Loucy (cell line): ENCODE measurements around the gene EPB41L1.

Source experiments
- H2AFZ ChIP-seq: fragments of 200-600 bp; sonication (generic); 2 replicates; pipeline ENCODE4 v1.6.0; 2016; ENCODE audit warnings: antibody characterized with exemption, mild to moderate bottlenecking, low read length, moderate library complexity
- H3F3A ChIP-seq: fragments of 200-600 bp; 2 replicates; pipeline ENCODE4 v1.6.0; 2016; ENCODE audit warnings: antibody characterized with exemption, low read depth, mild to moderate bottlenecking
- H3K27me3 ChIP-seq: fragments of 200-600 bp; sonication (generic); 2 replicates; pipeline ENCODE4 v1.6.1; 2014; ENCODE audit warnings: low read length, mild to moderate bottlenecking; ENCODE audit not compliant: insufficient read depth, poor library complexity, severe bottlenecking
- H3K36me3 ChIP-seq: fragments of 200-600 bp; sonication (generic); 2 replicates; pipeline ENCODE4 v1.6.1; 2016; ENCODE audit warnings: low read length; ENCODE audit not compliant: insufficient read depth
- H3K4me1 ChIP-seq: fragments of 200-600 bp; sonication (generic); 2 replicates; pipeline ENCODE4 v1.5.1; 2014; ENCODE audit warnings: low read length, mild to moderate bottlenecking; ENCODE audit not compliant: insufficient read depth, poor library complexity, severe bottlenecking
- H3K4me2 ChIP-seq: fragments of 200-600 bp; sonication (generic); 2 replicates; pipeline ENCODE4 v1.6.0; 2014; ENCODE audit warnings: antibody characterized with exemption, low read length, low read depth, mild to moderate bottlenecking; ENCODE audit not compliant: poor library complexity, severe bottlenecking
- H3K4me3 ChIP-seq: fragments of 200-600 bp; sonication (generic); 2 replicates; pipeline ENCODE4 v1.5.1; 2014; ENCODE audit warnings: low read length, mild to moderate bottlenecking, mixed read lengths; ENCODE audit not compliant: poor library complexity, severe bottlenecking
- H3K79me2 ChIP-seq: fragments of 200-600 bp; sonication (generic); 2 replicates; pipeline ENCODE4 v1.6.1; 2014; ENCODE audit warnings: low read length; ENCODE audit not compliant: insufficient read depth
- H3K9ac ChIP-seq: fragments of 200-600 bp; sonication (generic); 2 replicates; pipeline ENCODE4 v1.6.0; 2014; ENCODE audit warnings: mild to moderate bottlenecking, low read depth, low read length, moderate library complexity; ENCODE audit not compliant: poor library complexity, severe bottlenecking
- H3K9me2 ChIP-seq: fragments of 200-600 bp; sonication (generic); replicated peaks from 2 replicates; pipeline ENCODE4 v1.6.1; 2016; ENCODE audit warnings: low read depth, low read length, mixed read lengths
- H3K9me3 ChIP-seq: fragments of 200-600 bp; sonication (generic); 2 replicates; pipeline ENCODE4 v1.6.1; 2014; ENCODE audit warnings: mild to moderate bottlenecking, antibody characterized with exemption, low read length, low read depth; ENCODE audit not compliant: insufficient read depth
- H4K20me1 ChIP-seq: fragments of 200-600 bp; sonication (generic); 2 replicates; pipeline ENCODE4 v1.6.0; 2014; ENCODE audit warnings: antibody characterized with exemption, low read length, mild to moderate bottlenecking; ENCODE audit not compliant: insufficient read depth, poor library complexity, severe bottlenecking
- CTCF ChIP-seq: fragments of 200-600 bp; sonication (generic); conservative IDR thresholded peaks from 2 replicates; pipeline ENCODE4 v1.5.1; 2014; ENCODE audit warnings: mild to moderate bottlenecking, antibody characterized with exemption, low read length
- EZH2phosphoT487 ChIP-seq: fragments of 200-600 bp; IDR thresholded peaks from 2 replicates; pipeline ENCODE4 v1.6.1; 2018; ENCODE audit warnings: antibody characterized with exemption, mild to moderate bottlenecking, moderate library complexity, borderline replicate concordance

EPB41L1 gene

GRCh38 chr20:36251426-36251825 is 96.9 kb downstream of the EPB41L1 start:
- Histone ChIP-seq H3F3A (no peaks in the 10 kb centered on the region), H3K4me3 (no peak overlapping the region), H3K4me1 (no peaks in the 10 kb centered on the region), H3K79me2 (peaks cover 8% of the 10 kb centered on the region; the same call in 1 of the 2 replicates), H3K9me3 (no peaks in the 10 kb centered on the region), H3K9me2 (no peaks in the 10 kb centered on the region), H4K20me1 (no peaks in the 10 kb centered on the region), H3K9ac (no peak overlapping the region), H3K36me3 (peaks cover 46% of the 10 kb centered on the region; the same call in 1 of the 2 replicates), H3K4me2 (no peak overlapping the region), H3K27me3 (no peaks in the 10 kb centered on the region), H2AFZ (no peak overlapping the region)
- no peak for TF ChIP-seq CTCF
- no peak for TF ChIP-seq EZH2phosphoT487

DNA sequence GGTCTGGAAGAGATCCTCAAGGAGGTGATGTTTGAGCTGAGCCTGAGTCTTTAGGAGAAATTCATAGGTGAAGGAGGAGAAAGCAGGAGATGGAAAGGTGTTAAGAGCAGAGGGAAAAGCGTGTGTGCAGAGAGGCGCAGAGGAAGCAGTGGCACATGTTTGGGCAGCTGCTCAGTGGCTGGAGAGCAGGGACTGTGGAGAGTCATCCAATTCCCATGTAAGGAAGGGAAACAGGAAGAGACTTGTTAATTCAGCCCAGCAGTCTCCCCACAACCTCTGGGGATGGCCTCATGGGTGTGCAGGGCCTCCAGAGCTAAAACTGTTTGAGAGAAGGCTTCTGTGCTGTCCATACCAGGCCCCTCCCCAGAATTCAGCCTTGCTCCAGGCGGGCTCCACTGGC is 98.0 kb downstream of the EPB41L1 start:
- TF ChIP-seq EZH2phosphoT487 (no peak), CTCF (no peak)
- Histone ChIP-seq H3K9me3 (no peaks in the 10 kb centered on the region), H3K79me2 (peaks cover 8% of the 10 kb centered on the region; the same call in 1 of the 2 replicates), H3K4me1 (no peaks in the 10 kb centered on the region), H3K36me3 (peaks cover 48% of the 10 kb centered on the region; the same call in 1 of the 2 replicates), H4K20me1 (no peaks in the 10 kb centered on the region), H3K4me3 (no peak overlapping the region), H3F3A (no peaks in the 10 kb centered on the region), H3K27me3 (no peaks in the 10 kb centered on the region), H3K9me2 (no peaks in the 10 kb centered on the region), H3K9ac (no peak overlapping the region), H2AFZ (no peak overlapping the region), H3K4me2 (no peak overlapping the region)

DNA sequence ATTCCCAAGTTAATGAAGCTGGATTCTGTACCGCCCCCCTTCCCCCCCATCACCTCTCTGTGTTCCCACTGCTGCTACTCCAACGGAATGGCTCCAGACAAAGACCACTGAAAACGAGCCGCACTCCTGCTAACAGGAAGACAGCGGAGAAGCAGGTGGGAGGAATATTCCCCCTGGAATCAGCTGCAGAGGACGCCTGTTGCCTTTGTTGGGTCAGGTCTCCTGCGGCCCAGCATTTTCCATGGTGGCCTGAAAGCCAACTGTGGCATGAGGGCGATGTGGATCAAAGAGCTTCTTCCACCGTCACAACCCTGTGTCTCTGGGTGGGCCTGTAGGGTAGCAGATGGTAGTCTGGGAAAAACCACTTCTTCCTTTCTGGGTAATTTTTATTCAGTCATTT is 98.5 kb downstream of the EPB41L1 start:
- no peak overlapping the region for H3K4me3 ChIP-seq
- H4K20me1 ChIP-seq, result no peaks in the 10 kb centered on the region
- H3F3A ChIP-seq, result no peaks in the 10 kb centered on the region
- no peaks in the 10 kb centered on the region for H3K9me3 ChIP-seq
- H3K27me3 ChIP-seq, result no peaks in the 10 kb centered on the region
- H3K36me3 ChIP-seq, result peaks cover 50% of the 10 kb centered on the region; the same call in 1 of the 2 replicates
- H3K79me2 ChIP-seq, result peaks cover 8% of the 10 kb centered on the region; the same call in 1 of the 2 replicates
- no peaks in the 10 kb centered on the region for H3K4me1 ChIP-seq
- H3K9ac ChIP-seq, result no peak overlapping the region
- no peaks in the 10 kb centered on the region for H3K9me2 ChIP-seq
- no peak overlapping the region for H3K4me2 ChIP-seq
- no peak for TF ChIP-seq CTCF
- TF ChIP-seq EZH2phosphoT487, result no peak
- no peak overlapping the region for H2AFZ ChIP-seq
